Measurements from ENCODE around the gene PLRG1. TPM values are rescaled to one million over a fixed set of nuclear protein-coding genes. Genes with fewer than 3 reads are reported as not detected.

Gene PLRG1
- total and polyA plus RNA-seq, 4 donors = 47.0 to 62.6 (median 60.6) TPM

- Histone ChIP-seq H3K9me3 (ENCODE audit: control insufficient read depth in 4 of 4, insufficient read depth in 3 of 4, low read length in 3 of 4) (no peaks in the 10 kb centered on the region), H3K27ac (ENCODE audit: low read depth in 1 of 2, low read length in 1 of 2) (no peak overlapping the region), H3K4me3 (no peak overlapping the region), H3K4me1 (ENCODE audit: control insufficient read depth in 5 of 5, insufficient read depth in 5 of 5, low read length in 5 of 5) (peaks cover 0 to 3% (median 0%) of the 10 kb centered on the region in 5 donors), H3K9ac (ENCODE audit: insufficient read depth in 1 of 2, low read length in 2 of 2) (no peak overlapping the region), H3K27me3 (ENCODE audit: control insufficient read depth in 3 of 3, insufficient read depth in 3 of 3, low read length in 2 of 3) (peaks cover 0 to 4% (median 0%) of the 10 kb centered on the region in 3 donors), H3K36me3 (ENCODE audit: control insufficient read depth in 4 of 4, insufficient read depth in 4 of 4, low read length in 4 of 4) (no peaks in the 10 kb centered on the region)
- DNase-seq (no peak), ATAC-seq (ENCODE audit: insufficient read depth, low FRiP score) (no peak)
- TF ChIP-seq, protein P1, sequence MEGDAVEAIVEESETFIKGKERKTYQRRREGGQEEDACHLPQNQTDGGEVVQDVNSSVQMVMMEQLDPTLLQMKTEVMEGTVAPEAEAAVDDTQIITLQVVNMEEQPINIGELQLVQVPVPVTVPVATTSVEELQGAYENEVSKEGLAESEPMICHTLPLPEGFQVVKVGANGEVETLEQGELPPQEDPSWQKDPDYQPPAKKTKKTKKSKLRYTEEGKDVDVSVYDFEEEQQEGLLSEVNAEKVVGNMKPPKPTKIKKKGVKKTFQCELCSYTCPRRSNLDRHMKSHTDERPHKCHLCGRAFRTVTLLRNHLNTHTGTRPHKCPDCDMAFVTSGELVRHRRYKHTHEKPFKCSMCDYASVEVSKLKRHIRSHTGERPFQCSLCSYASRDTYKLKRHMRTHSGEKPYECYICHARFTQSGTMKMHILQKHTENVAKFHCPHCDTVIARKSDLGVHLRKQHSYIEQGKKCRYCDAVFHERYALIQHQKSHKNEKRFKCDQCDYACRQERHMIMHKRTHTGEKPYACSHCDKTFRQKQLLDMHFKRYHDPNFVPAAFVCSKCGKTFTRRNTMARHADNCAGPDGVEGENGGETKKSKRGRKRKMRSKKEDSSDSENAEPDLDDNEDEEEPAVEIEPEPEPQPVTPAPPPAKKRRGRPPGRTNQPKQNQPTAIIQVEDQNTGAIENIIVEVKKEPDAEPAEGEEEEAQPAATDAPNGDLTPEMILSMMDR (IDR thresholded peaks at IDR 0.05; ENCODE audit: control extremely low read depth, extremely low read depth) = no peak
- WGBS, 2 donors = 83 to 85% methylated on average over 6 of the region's 6 CpGs
Measured at GRCh38 chr4:154502111-154502510, 48.1 kb downstream of the PLRG1 start.

- Histone ChIP-seq H3K27me3 (ENCODE audit: control insufficient read depth in 3 of 3, insufficient read depth in 3 of 3, low read length in 2 of 3) (peaks cover 0 to 15% (median 0%) of the 10 kb centered on the region in 3 donors), H3K4me1 (ENCODE audit: control insufficient read depth in 5 of 5, insufficient read depth in 5 of 5, low read length in 5 of 5) (no peaks in the 10 kb centered on the region), H3K36me3 (ENCODE audit: control insufficient read depth in 4 of 4, insufficient read depth in 4 of 4, low read length in 4 of 4) (no peaks in the 10 kb centered on the region), H3K4me3 (no peak overlapping the region), H3K27ac (ENCODE audit: low read depth in 1 of 2, low read length in 1 of 2) (no peak overlapping the region), H3K9me3 (ENCODE audit: control insufficient read depth in 4 of 4, insufficient read depth in 3 of 4, low read length in 3 of 4) (no peaks in the 10 kb centered on the region), H3K9ac (ENCODE audit: insufficient read depth in 1 of 2, low read length in 2 of 2) (no peak overlapping the region)
- 80 to 95% methylated on average over 5 of the region's 5 CpGs for WGBS, 2 donors
- TF ChIP-seq, protein P1 (IDR thresholded peaks at IDR 0.05; ENCODE audit: control extremely low read depth, extremely low read depth) = no peak
- DNase-seq (no peak), ATAC-seq (ENCODE audit: insufficient read depth, low FRiP score) (no peak)
Measured at GRCh38 chr4:154497889-154498288, 52.3 kb downstream of the PLRG1 start.

DNA sequence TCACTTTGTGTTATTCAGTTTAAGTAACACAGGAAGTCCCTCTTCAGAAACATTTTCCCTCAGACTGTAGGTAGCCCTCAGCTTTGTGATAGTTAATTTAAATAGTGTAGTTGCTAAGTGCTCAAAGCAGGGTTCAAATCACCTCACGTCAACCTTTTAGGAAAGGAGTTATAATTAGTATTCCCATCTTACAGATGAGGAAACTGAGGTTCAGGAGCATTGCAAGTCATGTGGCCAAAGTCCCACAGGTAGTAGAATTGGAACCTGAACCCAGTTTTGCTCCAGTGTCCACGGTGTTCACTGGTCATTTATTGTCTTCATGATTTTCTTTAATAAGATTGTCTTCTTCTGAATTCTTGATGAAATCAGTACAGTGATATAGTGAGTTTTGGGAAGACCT lies 54.3 kb downstream of the PLRG1 start:
- Histone ChIP-seq H3K4me3 (no peak overlapping the region), H3K9ac (ENCODE audit: insufficient read depth in 1 of 2, low read length in 2 of 2) (no peak overlapping the region), H3K36me3 (ENCODE audit: control insufficient read depth in 4 of 4, insufficient read depth in 4 of 4, low read length in 4 of 4) (no peaks in the 10 kb centered on the region), H3K27ac (ENCODE audit: low read depth in 1 of 2, low read length in 1 of 2) (no peak overlapping the region), H3K9me3 (ENCODE audit: control insufficient read depth in 4 of 4, insufficient read depth in 3 of 4, low read length in 3 of 4) (no peaks in the 10 kb centered on the region), H3K4me1 (ENCODE audit: control insufficient read depth in 5 of 5, insufficient read depth in 5 of 5, low read length in 5 of 5) (peaks cover 0 to 12% (median 1%) of the 10 kb centered on the region in 5 donors), H3K27me3 (ENCODE audit: control insufficient read depth in 3 of 3, insufficient read depth in 3 of 3, low read length in 2 of 3) (peaks cover 0 to 33% (median 4%) of the 10 kb centered on the region in 3 donors)
- ATAC-seq (ENCODE audit: insufficient read depth, low FRiP score) = no peak
- 93 to 94% methylated on average over 2 of the region's 2 CpGs for WGBS, 2 donors
- DNase-seq = no peak
- TF ChIP-seq, protein P1 (IDR thresholded peaks at IDR 0.05; ENCODE audit: control extremely low read depth, extremely low read depth) = no peak

- no peak for DNase-seq
- Histone ChIP-seq H3K9me3 (ENCODE audit: control insufficient read depth in 4 of 4, insufficient read depth in 3 of 4, low read length in 3 of 4) (peaks cover 0 to 15% (median 0%) of the 10 kb centered on the region in 4 donors), H3K9ac (ENCODE audit: insufficient read depth in 1 of 2, low read length in 2 of 2) (no peak overlapping the region), H3K36me3 (ENCODE audit: control insufficient read depth in 4 of 4, insufficient read depth in 4 of 4, low read length in 4 of 4) (no peaks in the 10 kb centered on the region), H3K4me1 (ENCODE audit: control insufficient read depth in 5 of 5, insufficient read depth in 5 of 5, low read length in 5 of 5) (peaks cover 0 to 19% (median 10%) of the 10 kb centered on the region in 5 donors), H3K27me3 (ENCODE audit: control insufficient read depth in 3 of 3, insufficient read depth in 3 of 3, low read length in 2 of 3) (peaks cover 7 to 53% (median 20%) of the 10 kb centered on the region in 3 donors), H3K27ac (ENCODE audit: low read depth in 1 of 2, low read length in 1 of 2) (no peak overlapping the region), H3K4me3 (no peak overlapping the region)
- no peak for ATAC-seq (ENCODE audit: insufficient read depth, low FRiP score)
- TF ChIP-seq, protein P1 (IDR thresholded peaks at IDR 0.05; ENCODE audit: control extremely low read depth, extremely low read depth) = no peak
- WGBS, 2 donors = 7 to 9% methylated on average over 16 of the region's 16 CpGs
Measured at GRCh38 chr4:154492288-154492687, 57.9 kb downstream of the PLRG1 start.

All from lung (tissue), 12 donors.